Mesenchymal stem cell (in vitro differentiated cells and primary cell): Measurements from ENCODE around the gene CLCNKB.

Experiments
- DNase-seq: peaks from one replicate; pipeline ENCODE4 v3.0.0-alpha.2; 2013
- H2AFZ ChIP-seq: one replicate; pipeline ENCODE4 v1.6.1; 2013; ENCODE audit warnings: low read depth, mild to moderate bottlenecking, control low read depth, inconsistent platforms, low read length, moderate library complexity
- H2AK5ac ChIP-seq: 2 replicates; pipeline ENCODE4 v1.6.1; 2013; ENCODE audit warnings: low read length, moderate library complexity, mild to moderate bottlenecking, inconsistent platforms; ENCODE audit not compliant: severe bottlenecking
- H2BK120ac ChIP-seq: one replicate; pipeline ENCODE4 v1.6.1; 2013; ENCODE audit warnings: low read depth, mild to moderate bottlenecking, inconsistent platforms, low read length, moderate library complexity
- H2BK12ac ChIP-seq, 2 experiments: one replicate each; pipeline ENCODE4 v1.6.1; 2013; ENCODE audit warnings: inconsistent platforms in 2 of 2, low read length in 2 of 2, mild to moderate bottlenecking in 2 of 2, moderate library complexity in 2 of 2, control low read depth in 1 of 2
- H2BK15ac ChIP-seq: one replicate; pipeline ENCODE4 v1.6.1; 2013; ENCODE audit warnings: mild to moderate bottlenecking, low read depth, inconsistent platforms; ENCODE audit not compliant: poor library complexity, severe bottlenecking
- H2BK5ac ChIP-seq: 2 replicates; pipeline ENCODE4 v1.6.1; 2013; ENCODE audit warnings: low read depth, mild to moderate bottlenecking, low read length, control low read depth, inconsistent platforms; ENCODE audit not compliant: poor library complexity, severe bottlenecking
- H3K14ac ChIP-seq, 2 experiments: one replicate each; pipeline ENCODE4 v1.6.1; 2013; ENCODE audit warnings: inconsistent platforms in 2 of 2, low read length in 2 of 2, control low read depth in 1 of 2, mild to moderate bottlenecking in 1 of 2, moderate library complexity in 1 of 2
- H3K18ac ChIP-seq, 2 experiments: one replicate each; pipeline ENCODE4 v1.6.1; 2013; ENCODE audit warnings: inconsistent platforms in 2 of 2, low read length in 2 of 2, control low read depth in 1 of 2, low read depth in 1 of 2, mild to moderate bottlenecking in 1 of 2
- H3K23ac ChIP-seq, 2 experiments: one replicate each; pipeline ENCODE4 v1.6.1; 2013; ENCODE audit warnings: inconsistent platforms in 2 of 2, low read length in 2 of 2, mild to moderate bottlenecking in 2 of 2, moderate library complexity in 2 of 2, control low read depth in 1 of 2
- H3K27ac ChIP-seq: 2 replicates; pipeline ENCODE4 v1.5.1; 2013; ENCODE audit warnings: mild to moderate bottlenecking, moderate library complexity, low read length, control low read depth, inconsistent platforms; ENCODE audit not compliant: poor library complexity, severe bottlenecking
- H3K27me3 ChIP-seq, 2 experiments: 2 replicates each; pipeline versions ENCODE4 v1.6.1 to v1.7.0; 2013; ENCODE audit warnings: low read length in 2 of 2, mild to moderate bottlenecking in 2 of 2, moderate library complexity in 2 of 2, control low read depth in 1 of 2, inconsistent platforms in 1 of 2; ENCODE audit not compliant: control insufficient read depth in 1 of 2, insufficient read depth in 1 of 2
- H3K36me3 ChIP-seq, 2 experiments: 2 replicates each; pipeline versions ENCODE4 v1.6.1 to v1.7.0; 2013; ENCODE audit warnings: low read length in 2 of 2, control low read depth in 1 of 2, inconsistent platforms in 1 of 2, low read depth in 1 of 2, mild to moderate bottlenecking in 1 of 2; ENCODE audit not compliant: insufficient read depth in 2 of 2, control insufficient read depth in 1 of 2
- H3K4ac ChIP-seq, 2 experiments: one replicate each; pipeline ENCODE4 v1.6.1; 2013; ENCODE audit warnings: inconsistent platforms in 2 of 2, low read length in 2 of 2, mild to moderate bottlenecking in 2 of 2, moderate library complexity in 2 of 2, control low read depth in 1 of 2, low read depth in 1 of 2
- H3K4me1 ChIP-seq: 2 replicates; pipeline ENCODE4 v1.6.1; 2013; ENCODE audit warnings: low read depth, low read length, control low read depth; ENCODE audit not compliant: control insufficient read depth, insufficient read depth
- H3K4me2 ChIP-seq: 2 replicates; pipeline ENCODE4 v1.6.1; 2013; ENCODE audit warnings: low read length, mild to moderate bottlenecking, inconsistent platforms; ENCODE audit not compliant: poor library complexity, severe bottlenecking
- H3K4me3 ChIP-seq, 2 experiments: 2 replicates each; pipeline versions ENCODE4 v1.5.1 to v1.7.0; 2013; ENCODE audit warnings: low read length in 2 of 2, mild to moderate bottlenecking in 2 of 2, control low read depth in 1 of 2, low read depth in 1 of 2; ENCODE audit not compliant: insufficient read depth in 1 of 2
- H3K79me1 ChIP-seq: replicated peaks from 2 replicates; pipeline ENCODE4 v1.6.1; 2013; ENCODE audit warnings: mild to moderate bottlenecking, control low read depth, low read length, inconsistent platforms; ENCODE audit not compliant: poor library complexity, severe bottlenecking
- H3K9ac ChIP-seq: 2 replicates; pipeline ENCODE4 v1.7.0; 2013; ENCODE audit warnings: mild to moderate bottlenecking, low read length, moderate library complexity
- H3K9me3 ChIP-seq: 2 replicates; pipeline ENCODE4 v1.7.0; 2013; ENCODE audit warnings: mild to moderate bottlenecking, low read length; ENCODE audit not compliant: control insufficient read depth
- H4K8ac ChIP-seq: one replicate; pipeline ENCODE4 v1.6.1; 2013; ENCODE audit warnings: inconsistent platforms, mild to moderate bottlenecking, low read length, moderate library complexity
- H4K91ac ChIP-seq: one replicate; pipeline ENCODE4 v1.6.1; 2013; ENCODE audit warnings: mild to moderate bottlenecking, low read length, inconsistent platforms
- WGBS: methylation state at CpG from one replicate; pipeline ENCODE4 v1.1.7; 2013; ENCODE audit warnings: mixed read lengths; 5-methylcytosine and 5-hydroxymethylcytosine counted together

Gene CLCNKB

GRCh38 chr1:16077406-16078245, 34.0 kb downstream of the CLCNKB start:
- H3K4me2 ChIP-seq, result no peak overlapping the region
- H2AK5ac ChIP-seq, result peak overlapping the region; percentile 72
- H3K4me3 ChIP-seq, result no peak overlapping the region
- H2AFZ ChIP-seq, result no peak overlapping the region
- no peak overlapping the region for H2BK120ac ChIP-seq
- no peak overlapping the region for H3K9ac ChIP-seq
- peaks cover 2% of the 10 kb centered on the region for H3K79me1 ChIP-seq
- H4K8ac ChIP-seq, result no peak overlapping the region
- H3K23ac ChIP-seq, result no peak overlapping the region
- no peaks in the 10 kb centered on the region for H3K9me3 ChIP-seq
- no peak overlapping the region for H3K27ac ChIP-seq
- H2BK12ac ChIP-seq, result no peak overlapping the region
- no peak overlapping the region for H3K4ac ChIP-seq
- WGBS, result 85% methylated on average over 12 of the region's 12 CpGs
- H4K91ac ChIP-seq, result no peak overlapping the region
- H2BK15ac ChIP-seq, result no peak overlapping the region
- DNase-seq, result no peak
- no peak overlapping the region for H3K14ac ChIP-seq
- H3K36me3 ChIP-seq, result no peaks in the 10 kb centered on the region
- H2BK5ac ChIP-seq, result no peak overlapping the region
- H3K27me3 ChIP-seq, result peaks cover 0 to 4% of the 10 kb centered on the region in 2 experiments
- H3K18ac ChIP-seq, result no peak overlapping the region
- peaks cover 45% of the 10 kb centered on the region for H3K4me1 ChIP-seq

DNA sequence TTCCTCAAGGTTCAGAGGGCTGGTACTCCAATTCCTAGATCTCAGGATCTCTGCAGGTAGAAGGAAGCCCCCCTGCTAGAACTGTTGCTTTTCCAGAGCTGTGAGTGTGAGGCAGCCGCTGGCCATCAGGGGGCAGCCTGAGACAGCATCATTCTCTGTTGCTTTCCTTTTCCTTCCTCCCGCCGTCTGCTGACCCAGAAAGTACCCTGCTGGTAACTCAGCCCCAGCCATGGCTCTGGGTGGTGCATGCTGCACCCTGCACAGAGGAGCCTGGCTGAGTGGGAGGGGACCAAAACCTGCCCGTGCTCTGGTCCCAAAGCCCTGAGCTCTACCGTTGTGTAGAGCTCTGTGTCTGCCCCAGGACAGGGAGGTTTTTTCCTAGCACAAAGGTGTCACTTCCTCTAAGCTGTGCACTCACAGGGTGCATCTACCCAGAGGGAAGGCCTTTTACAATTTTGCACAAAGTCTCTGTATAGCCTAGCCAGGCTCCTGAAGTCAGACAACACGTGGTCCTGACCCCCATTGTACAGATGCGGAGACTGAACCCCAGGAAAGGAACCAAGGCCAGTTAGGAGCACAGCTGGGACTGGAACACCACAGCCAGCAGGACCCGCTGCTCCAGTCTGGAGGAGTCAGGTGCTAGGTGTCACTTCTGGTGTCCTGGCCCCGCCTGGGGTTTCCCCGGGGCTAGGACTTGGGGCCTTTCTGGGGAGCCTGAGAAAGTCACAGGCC, 35.5 kb downstream of the CLCNKB start:
- H4K8ac ChIP-seq, result peak overlapping the region; percentile 77
- H2AK5ac ChIP-seq, result peak overlapping the region; percentile 61
- no peak overlapping the region for H2BK15ac ChIP-seq
- H2BK12ac ChIP-seq, result peak overlapping the region in 1 of 2 experiments; percentile 0
- H3K18ac ChIP-seq, result peak overlapping the region in 1 of 2 experiments; percentile 34
- no peak overlapping the region for H2BK5ac ChIP-seq
- no peak overlapping the region for H3K4ac ChIP-seq
- H3K4me2 ChIP-seq, result no peak overlapping the region
- peaks cover 7% of the 10 kb centered on the region for H3K79me1 ChIP-seq
- no peak overlapping the region for H3K9ac ChIP-seq
- H3K14ac ChIP-seq, result no peak overlapping the region
- no peaks in the 10 kb centered on the region for H3K9me3 ChIP-seq
- no peak overlapping the region for H3K23ac ChIP-seq
- no peak overlapping the region for H2BK120ac ChIP-seq
- no peak overlapping the region for H3K27ac ChIP-seq
- 41% methylated on average over 10 of the region's 10 CpGs for WGBS
- H2AFZ ChIP-seq, result peak overlapping the region; percentile 6
- peak overlapping the region; percentile 54 for H4K91ac ChIP-seq
- no peaks in the 10 kb centered on the region for H3K36me3 ChIP-seq
- H3K4me1 ChIP-seq, result peaks cover 42% of the 10 kb centered on the region
- H3K27me3 ChIP-seq, result peaks cover 0 to 3% of the 10 kb centered on the region in 2 experiments
- DNase-seq, result peak; percentile 79
- no peak overlapping the region for H3K4me3 ChIP-seq

DNA sequence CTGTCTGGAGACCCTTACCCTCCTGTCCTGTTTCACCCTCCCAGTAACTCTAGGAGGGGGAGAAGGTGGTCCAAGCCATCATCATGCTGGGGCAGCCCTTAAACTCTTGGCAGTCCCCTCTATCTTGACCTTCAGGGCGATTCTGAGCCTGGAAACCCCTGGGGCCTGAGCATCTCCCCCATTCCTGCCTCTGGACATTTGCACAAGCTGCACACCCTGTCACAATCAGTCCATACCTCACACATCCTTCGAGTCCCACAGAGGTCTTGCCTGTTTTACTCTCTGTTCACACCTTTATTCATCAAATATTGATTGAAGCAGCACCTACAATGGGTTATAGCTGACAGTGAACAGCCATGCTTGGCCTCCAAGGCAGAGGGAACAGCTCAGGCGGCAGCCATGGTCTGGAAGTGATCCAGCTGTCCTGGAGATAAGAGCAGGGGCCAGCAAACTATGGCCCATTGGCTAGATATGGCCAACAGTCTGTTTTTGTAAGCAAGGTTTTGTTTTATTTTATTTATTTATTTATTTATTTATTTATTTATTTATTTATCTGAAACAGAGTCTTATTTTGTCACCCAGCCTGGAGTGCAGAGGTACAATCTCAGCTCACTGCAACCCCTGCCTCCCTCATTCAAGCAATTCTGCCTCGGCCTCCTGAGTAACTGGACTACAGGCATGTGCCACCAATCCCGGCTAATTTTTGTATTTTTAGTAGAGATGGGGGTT, 37.0 kb downstream of the CLCNKB start:
- Histone ChIP-seq H2BK15ac (no peak overlapping the region), H4K91ac (no peak overlapping the region), H3K27ac (no peak overlapping the region), H2BK120ac (no peak overlapping the region), H3K18ac (peak overlapping the region in 1 of 2 experiments; percentile 5), H3K27me3 (peaks cover 0 to 3% of the 10 kb centered on the region in 2 experiments), H3K4ac (no peak overlapping the region), H3K4me3 (no peak overlapping the region), H3K23ac (no peak overlapping the region), H3K9ac (no peak overlapping the region), H3K14ac (no peak overlapping the region), H3K9me3 (no peaks in the 10 kb centered on the region), H3K4me2 (no peak overlapping the region), H3K36me3 (no peaks in the 10 kb centered on the region), H3K79me1 (peaks cover 7% of the 10 kb centered on the region), H2BK12ac (no peak overlapping the region), H2AK5ac (no peak overlapping the region), H4K8ac (no peak overlapping the region), H3K4me1 (peaks cover 37% of the 10 kb centered on the region), H2BK5ac (no peak overlapping the region), H2AFZ (no peak overlapping the region)
- no peak for DNase-seq
- WGBS, result 93% methylated on average over 4 of the region's 5 CpGs
